ENCODE data around the gene SNED1.

SNED1 gene

GRCh38 chr2:241073166-241074064 is 75.0 kb downstream of the SNED1 start:
- Histone ChIP-seq H2AFZ (ENCODE audit: low read depth, low read length) (no peak overlapping the region), H3K4me2 (ENCODE audit: insufficient read depth, low read length) (no peak overlapping the region), H3K36me3 (ENCODE audit: insufficient read depth, low read length) (peaks cover 6% of the 10 kb centered on the region), H3K4me3 (ENCODE audit: low read depth in 1 of 2, low read length in 2 of 2) (no peak overlapping the region), H3K4me1 (ENCODE audit: insufficient read depth, low read length) (no peaks in the 10 kb centered on the region), H4K20me1 (ENCODE audit: insufficient read depth, low read length) (peaks cover 5% of the 10 kb centered on the region), H3K79me2 (ENCODE audit: insufficient read depth, low read length) (no peaks in the 10 kb centered on the region), H3K9me3 (ENCODE audit: insufficient read depth, low read length, severe bottlenecking) (no peaks in the 10 kb centered on the region), H3K27ac (ENCODE audit: low read length) (no peak overlapping the region), H3K27me3 (ENCODE audit: insufficient read depth, low read length, poor library complexity) (no peaks in the 10 kb centered on the region), H3K9ac (ENCODE audit: low read depth, low read length) (no peak overlapping the region)
- TF ChIP-seq EZH2 (IDR thresholded peaks at IDR 0.05; ENCODE audit: borderline replicate concordance, low read depth, low read length, severe bottlenecking) (no peak), CTCF (IDR thresholded peaks at IDR 0.05; ENCODE audit: borderline replicate concordance, extremely low read depth, low read length, poor library complexity, severe bottlenecking) (no peak)
- DNase-seq = no peak
- peak; percentile 18; the same call in 2 of the 3 replicates for ATAC-seq (ENCODE audit: insufficient read depth, low read depth)

- peaks cover 5% of the 10 kb centered on the region for H4K20me1 ChIP-seq (ENCODE audit: insufficient read depth, low read length)
- H3K9me3 ChIP-seq (ENCODE audit: insufficient read depth, low read length, severe bottlenecking) = no peaks in the 10 kb centered on the region
- H3K36me3 ChIP-seq (ENCODE audit: insufficient read depth, low read length) = peaks cover 6% of the 10 kb centered on the region
- H3K4me2 ChIP-seq (ENCODE audit: insufficient read depth, low read length) = no peak overlapping the region
- TF ChIP-seq CTCF (IDR thresholded peaks at IDR 0.05; ENCODE audit: borderline replicate concordance, extremely low read depth, low read length, poor library complexity, severe bottlenecking) (no peak), EZH2 (IDR thresholded peaks at IDR 0.05; ENCODE audit: borderline replicate concordance, low read depth, low read length, severe bottlenecking) (no peak)
- H3K79me2 ChIP-seq (ENCODE audit: insufficient read depth, low read length) = no peaks in the 10 kb centered on the region
- no peak overlapping the region for H3K9ac ChIP-seq (ENCODE audit: low read depth, low read length)
- no peak for DNase-seq
- ATAC-seq (ENCODE audit: insufficient read depth, low read depth) = 0 out of 3 replicates have a peak, but pooled peaks have one; percentile 2
- H3K4me3 ChIP-seq (ENCODE audit: low read depth in 1 of 2, low read length in 2 of 2) = no peak overlapping the region
- H2AFZ ChIP-seq (ENCODE audit: low read depth, low read length) = no peak overlapping the region
- H3K27ac ChIP-seq (ENCODE audit: low read length) = no peak overlapping the region
- no peaks in the 10 kb centered on the region for H3K4me1 ChIP-seq (ENCODE audit: insufficient read depth, low read length)
- H3K27me3 ChIP-seq (ENCODE audit: insufficient read depth, low read length, poor library complexity) = no peaks in the 10 kb centered on the region
Observed at GRCh38 chr2:241074065-241074818, 75.8 kb downstream of the SNED1 start.

GRCh38 chr2:241074901-241075540 is 76.6 kb downstream of the SNED1 start:
- Histone ChIP-seq H2AFZ (ENCODE audit: low read depth, low read length) (no peak overlapping the region), H3K27ac (ENCODE audit: low read length) (no peak overlapping the region), H3K4me2 (ENCODE audit: insufficient read depth, low read length) (no peak overlapping the region), H3K36me3 (ENCODE audit: insufficient read depth, low read length) (peaks cover 6% of the 10 kb centered on the region), H4K20me1 (ENCODE audit: insufficient read depth, low read length) (peaks cover 5% of the 10 kb centered on the region), H3K9ac (ENCODE audit: low read depth, low read length) (no peak overlapping the region), H3K4me1 (ENCODE audit: insufficient read depth, low read length) (no peaks in the 10 kb centered on the region), H3K9me3 (ENCODE audit: insufficient read depth, low read length, severe bottlenecking) (no peaks in the 10 kb centered on the region), H3K79me2 (ENCODE audit: insufficient read depth, low read length) (no peaks in the 10 kb centered on the region), H3K4me3 (ENCODE audit: low read depth in 1 of 2, low read length in 2 of 2) (no peak overlapping the region), H3K27me3 (ENCODE audit: insufficient read depth, low read length, poor library complexity) (no peaks in the 10 kb centered on the region)
- no peak for DNase-seq
- ATAC-seq (ENCODE audit: insufficient read depth, low read depth) = no peak
- no peak for TF ChIP-seq EZH2 (IDR thresholded peaks at IDR 0.05; ENCODE audit: borderline replicate concordance, low read depth, low read length, severe bottlenecking)
- no peak for TF ChIP-seq CTCF (IDR thresholded peaks at IDR 0.05; ENCODE audit: borderline replicate concordance, extremely low read depth, low read length, poor library complexity, severe bottlenecking)
